ENCODE measurements around the gene PARL.

PARL gene

GRCh38 chr3:183917776-183918175, 33.1 kb upstream of the PARL start:
- TF ChIP-seq MAX (IDR thresholded peaks at IDR 0.05) (no peak), RAD21 (IDR thresholded peaks at IDR 0.05; ENCODE audit: low read depth) (no peak), EGR1 (IDR thresholded peaks at IDR 0.05) (no peak), EP300 (IDR thresholded peaks at IDR 0.05; ENCODE audit: borderline replicate concordance) (no peak), USF1 (IDR thresholded peaks at IDR 0.05) (no peak), FOXM1 (IDR thresholded peaks at IDR 0.05; ENCODE audit: borderline replicate concordance, low read depth) (no peak)

- TF ChIP-seq CEBPB (IDR thresholded peaks at IDR 0.05) (no peak), EGR1 (IDR thresholded peaks at IDR 0.05) (no peak), FOXM1 (IDR thresholded peaks at IDR 0.05; ENCODE audit: borderline replicate concordance, low read depth) (no peak), TEAD4 (IDR thresholded peaks at IDR 0.05) (no peak), REST (IDR thresholded peaks at IDR 0.05; ENCODE audit: low read depth) (no peak), ZBTB7A (IDR thresholded peaks at IDR 0.05; ENCODE audit: low read depth) (no peak), TAF1 (IDR thresholded peaks at IDR 0.05; ENCODE audit: low read depth) (no peak), TCF12 (IDR thresholded peaks at IDR 0.05; ENCODE audit: low read depth) (no peak), EP300 (IDR thresholded peaks at IDR 0.05; ENCODE audit: borderline replicate concordance) (no peak), CREB1 (IDR thresholded peaks at IDR 0.05; ENCODE audit: low read depth) (no peak), YY1 (IDR thresholded peaks at IDR 0.05; ENCODE audit: low read depth) (no peak)
These were observed 30.2 kb upstream of the PARL start for GRCh38 chr3:183914856-183915255.

- TF ChIP-seq EGR1 (IDR thresholded peaks at IDR 0.05) (no peak), MAX (IDR thresholded peaks at IDR 0.05) (no peak), REST (IDR thresholded peaks at IDR 0.05; ENCODE audit: low read depth) (no peak), TCF12 (IDR thresholded peaks at IDR 0.05; ENCODE audit: low read depth) (no peak), YY1 (IDR thresholded peaks at IDR 0.05; ENCODE audit: low read depth) (no peak), CEBPB (IDR thresholded peaks at IDR 0.05) (no peak), NFIC (IDR thresholded peaks at IDR 0.05) (no peak), FOXM1 (IDR thresholded peaks at IDR 0.05; ENCODE audit: borderline replicate concordance, low read depth) (no peak), TEAD4 (IDR thresholded peaks at IDR 0.05) (no peak), RAD21 (IDR thresholded peaks at IDR 0.05; ENCODE audit: low read depth) (no peak), ZBTB7A (IDR thresholded peaks at IDR 0.05; ENCODE audit: low read depth) (no peak)
These were observed 28.9 kb upstream of the PARL start for GRCh38 chr3:183913580-183913920.

GRCh38 chr3:183912895-183913579, 28.4 kb upstream of the PARL start:
- TF ChIP-seq ZBTB7A (IDR thresholded peaks at IDR 0.05; ENCODE audit: low read depth) (no peak), TEAD4 (IDR thresholded peaks at IDR 0.05) (no peak), FOXM1 (IDR thresholded peaks at IDR 0.05; ENCODE audit: borderline replicate concordance, low read depth) (no peak), USF1 (IDR thresholded peaks at IDR 0.05) (no peak), RAD21 (IDR thresholded peaks at IDR 0.05; ENCODE audit: low read depth) (no peak), EGR1 (IDR thresholded peaks at IDR 0.05) (no peak), REST (IDR thresholded peaks at IDR 0.05; ENCODE audit: low read depth) (no peak), MAX (IDR thresholded peaks at IDR 0.05) (no peak), EP300 (IDR thresholded peaks at IDR 0.05; ENCODE audit: borderline replicate concordance) (no peak), TCF12 (IDR thresholded peaks at IDR 0.05; ENCODE audit: low read depth) (no peak), CREB1 (IDR thresholded peaks at IDR 0.05; ENCODE audit: low read depth) (no peak), TAF1 (IDR thresholded peaks at IDR 0.05; ENCODE audit: low read depth) (no peak)
